Measurements from ENCODE around the gene NMB. TPM values are rescaled to one million over a fixed set of nuclear protein-coding genes. Genes with fewer than 3 reads are reported as not detected.

Gene NMB
- total RNA-seq, 1 experiment from 2014 or later: 11.5 TPM

DNA sequence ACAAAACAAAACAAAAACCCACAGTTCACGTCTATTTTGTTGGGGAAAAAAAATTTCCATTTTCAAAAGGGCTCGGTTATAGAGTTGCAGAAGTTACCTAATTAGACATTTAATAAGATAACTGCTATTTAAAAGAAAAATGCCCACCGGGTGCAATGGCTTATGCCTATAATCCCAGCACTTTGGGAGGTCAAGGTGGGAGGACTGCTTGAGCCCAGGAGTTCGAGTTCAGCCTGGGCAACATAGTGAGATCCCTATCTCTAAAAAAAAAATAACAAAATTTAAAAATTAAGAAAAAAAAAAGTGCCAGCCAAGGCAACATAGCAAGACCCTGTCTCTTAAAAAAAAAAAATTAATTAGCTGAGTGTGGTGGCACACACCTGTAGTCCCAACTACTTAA lies 38.8 kb upstream of the NMB start:
- no CpG with 5 or more reads among the region's 4 CpGs for WGBS (ENCODE audit: extremely low coverage, insufficient read length, low lambda C conversion rate)
- Histone ChIP-seq H3K9me3 (ENCODE audit: control insufficient read depth, low read depth, low read length) (no peaks in the 10 kb centered on the region), H2BK5ac (ENCODE audit: insufficient read length, low read length) (no peak overlapping the region), H3K9ac (ENCODE audit: extremely low read depth, insufficient read length, low read length) (no peak overlapping the region), H4K5ac (ENCODE audit: insufficient read length, low read depth, low read length) (no peak overlapping the region), H3K27ac (ENCODE audit: insufficient read length, low read depth, low read length) (no peak overlapping the region), H2BK20ac (ENCODE audit: low read depth, low read length, poor library complexity, severe bottlenecking) (no peak overlapping the region), H3T11ph (ENCODE audit: low read length) (no peak overlapping the region), H3K18ac (ENCODE audit: insufficient read length, low read depth, low read length) (no peak overlapping the region), H3K27me3 (ENCODE audit: insufficient read depth, low read length) (no peaks in the 10 kb centered on the region), H3K56ac (ENCODE audit: insufficient read length, low read depth, low read length) (no peak overlapping the region), H4K91ac (ENCODE audit: insufficient read length, low read depth, low read length) (no peak overlapping the region), H3K23ac (ENCODE audit: insufficient read length, low read depth, low read length) (no peak overlapping the region), H4K8ac (replicated peaks; ENCODE audit: insufficient read length, low read depth, low read length) (no peak overlapping the region), H2AK5ac (ENCODE audit: insufficient read length, low read length) (no peak overlapping the region), H2BK12ac (ENCODE audit: insufficient read length, low read depth, low read length) (no peak overlapping the region), H3K79me1 (ENCODE audit: insufficient read depth, low read depth, low read length, poor library complexity, severe bottlenecking) (no peaks in the 10 kb centered on the region), H2BK120ac (ENCODE audit: low read depth, low read length, poor library complexity, severe bottlenecking) (no peak overlapping the region), H4K20me1 (ENCODE audit: control insufficient read depth, insufficient read depth, insufficient read length) (no peaks in the 10 kb centered on the region), H3K79me2 (ENCODE audit: insufficient read depth, low read length) (peaks cover 18% of the 10 kb centered on the region; the same call in 1 of the 2 replicates), H2AFZ (ENCODE audit: low read length) (no peak overlapping the region), H3K23me2 (ENCODE audit: insufficient read length, low read depth, low read length, poor library complexity, severe bottlenecking) (no peaks in the 10 kb centered on the region), H3K4me2 (ENCODE audit: insufficient read depth, insufficient read length, low read length) (no peak overlapping the region), H3K4ac (ENCODE audit: low read depth, low read length) (no peak overlapping the region), H3K4me1 (ENCODE audit: insufficient read depth, low read length) (no peaks in the 10 kb centered on the region), H3K14ac (ENCODE audit: insufficient read depth, low read length) (no peak overlapping the region), H2BK15ac (ENCODE audit: low read depth, low read length) (no peak overlapping the region)
- Mint-ChIP-seq H3K4me3 (no peak overlapping the region), H3K36me3 (ENCODE audit: insufficient read depth in 1 of 3, low read depth in 3 of 3) (peaks cover 2 to 7% (median 3%) of the 10 kb centered on the region in 3 experiments; a peak in 6 of 7 replicates), H3K9me3 (no peaks in the 10 kb centered on the region), H3K4me1 (no peaks in the 10 kb centered on the region), H3K27ac (no peak overlapping the region; a peak in 1 of 7 replicates), H3K27me3 (ENCODE audit: low read depth) (no peaks in the 10 kb centered on the region)
- no peak for DNase-seq
- TF ChIP-seq, protein P1, sequence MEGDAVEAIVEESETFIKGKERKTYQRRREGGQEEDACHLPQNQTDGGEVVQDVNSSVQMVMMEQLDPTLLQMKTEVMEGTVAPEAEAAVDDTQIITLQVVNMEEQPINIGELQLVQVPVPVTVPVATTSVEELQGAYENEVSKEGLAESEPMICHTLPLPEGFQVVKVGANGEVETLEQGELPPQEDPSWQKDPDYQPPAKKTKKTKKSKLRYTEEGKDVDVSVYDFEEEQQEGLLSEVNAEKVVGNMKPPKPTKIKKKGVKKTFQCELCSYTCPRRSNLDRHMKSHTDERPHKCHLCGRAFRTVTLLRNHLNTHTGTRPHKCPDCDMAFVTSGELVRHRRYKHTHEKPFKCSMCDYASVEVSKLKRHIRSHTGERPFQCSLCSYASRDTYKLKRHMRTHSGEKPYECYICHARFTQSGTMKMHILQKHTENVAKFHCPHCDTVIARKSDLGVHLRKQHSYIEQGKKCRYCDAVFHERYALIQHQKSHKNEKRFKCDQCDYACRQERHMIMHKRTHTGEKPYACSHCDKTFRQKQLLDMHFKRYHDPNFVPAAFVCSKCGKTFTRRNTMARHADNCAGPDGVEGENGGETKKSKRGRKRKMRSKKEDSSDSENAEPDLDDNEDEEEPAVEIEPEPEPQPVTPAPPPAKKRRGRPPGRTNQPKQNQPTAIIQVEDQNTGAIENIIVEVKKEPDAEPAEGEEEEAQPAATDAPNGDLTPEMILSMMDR (conservative IDR thresholded peaks at IDR 0.05): no peak

Measured in H9 (cell line).